ENCODE results near the gene USP6NL. TPM values are rescaled to one million over a fixed set of nuclear protein-coding genes. Genes with fewer than 3 reads are reported as not detected.

USP6NL gene
- total and polyA plus RNA-seq, 10 of the 15 experiments (the other 5 are each of a cell fraction or from before 2014, with no cell fraction given): 4.0 to 27.7 (median 18.2) TPM

DNA sequence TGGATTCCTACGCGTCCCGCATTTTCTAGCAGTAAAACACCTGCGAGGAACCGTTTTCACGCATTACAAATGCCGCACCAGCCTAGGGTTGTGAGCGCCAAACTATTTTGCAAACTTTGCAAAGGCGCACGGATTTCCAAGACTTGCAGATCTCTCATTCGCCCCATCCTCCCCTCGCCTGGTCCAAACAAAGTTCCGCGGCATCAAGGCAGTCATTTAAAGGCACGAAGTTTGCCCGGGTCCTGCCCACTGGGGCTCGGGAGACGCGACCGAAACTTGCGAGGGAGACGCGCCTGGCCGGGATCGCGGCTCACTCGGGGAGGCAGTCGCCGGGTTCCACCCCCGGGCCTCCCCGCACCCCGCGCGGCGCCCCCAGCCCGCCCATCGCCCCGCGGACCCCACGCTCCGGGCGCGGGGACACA lies 613 bp downstream of the USP6NL start:
- in situ Hi-C loops (cut with MboI) (no loop called here), intact Hi-C loops (cut with micrococcal nuclease; ENCODE audit: unreplicated experiment) (no loop called here)
- TF ChIP-seq, protein P1, sequence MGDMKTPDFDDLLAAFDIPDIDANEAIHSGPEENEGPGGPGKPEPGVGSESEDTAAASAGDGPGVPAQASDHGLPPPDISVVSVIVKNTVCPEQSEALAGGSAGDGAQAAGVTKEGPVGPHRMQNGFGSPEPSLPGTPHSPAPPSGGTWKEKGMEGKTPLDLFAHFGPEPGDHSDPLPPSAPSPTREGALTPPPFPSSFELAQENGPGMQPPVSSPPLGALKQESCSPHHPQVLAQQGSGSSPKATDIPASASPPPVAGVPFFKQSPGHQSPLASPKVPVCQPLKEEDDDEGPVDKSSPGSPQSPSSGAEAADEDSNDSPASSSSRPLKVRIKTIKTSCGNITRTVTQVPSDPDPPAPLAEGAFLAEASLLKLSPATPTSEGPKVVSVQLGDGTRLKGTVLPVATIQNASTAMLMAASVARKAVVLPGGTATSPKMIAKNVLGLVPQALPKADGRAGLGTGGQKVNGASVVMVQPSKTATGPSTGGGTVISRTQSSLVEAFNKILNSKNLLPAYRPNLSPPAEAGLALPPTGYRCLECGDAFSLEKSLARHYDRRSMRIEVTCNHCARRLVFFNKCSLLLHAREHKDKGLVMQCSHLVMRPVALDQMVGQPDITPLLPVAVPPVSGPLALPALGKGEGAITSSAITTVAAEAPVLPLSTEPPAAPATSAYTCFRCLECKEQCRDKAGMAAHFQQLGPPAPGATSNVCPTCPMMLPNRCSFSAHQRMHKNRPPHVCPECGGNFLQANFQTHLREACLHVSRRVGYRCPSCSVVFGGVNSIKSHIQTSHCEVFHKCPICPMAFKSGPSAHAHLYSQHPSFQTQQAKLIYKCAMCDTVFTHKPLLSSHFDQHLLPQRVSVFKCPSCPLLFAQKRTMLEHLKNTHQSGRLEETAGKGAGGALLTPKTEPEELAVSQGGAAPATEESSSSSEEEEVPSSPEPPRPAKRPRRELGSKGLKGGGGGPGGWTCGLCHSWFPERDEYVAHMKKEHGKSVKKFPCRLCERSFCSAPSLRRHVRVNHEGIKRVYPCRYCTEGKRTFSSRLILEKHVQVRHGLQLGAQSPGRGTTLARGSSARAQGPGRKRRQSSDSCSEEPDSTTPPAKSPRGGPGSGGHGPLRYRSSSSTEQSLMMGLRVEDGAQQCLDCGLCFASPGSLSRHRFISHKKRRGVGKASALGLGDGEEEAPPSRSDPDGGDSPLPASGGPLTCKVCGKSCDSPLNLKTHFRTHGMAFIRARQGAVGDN (IDR thresholded peaks at IDR 0.05): no peak
- TF ChIP-seq ESRRA (IDR thresholded peaks at IDR 0.05; ENCODE audit: low read length): no peak
- peak in 1 of 2 experiments; percentile 29; a peak in 1 of 4 replicates for TF ChIP-seq BHLHE40 (IDR thresholded peaks at IDR 0.05; ENCODE audit: borderline replicate concordance in 1 of 2, low read depth in 2 of 2, low read length in 1 of 2)
- TF ChIP-seq PML (IDR thresholded peaks at IDR 0.05; ENCODE audit: low read length): no peak
- 0 out of 2 replicates have a peak, but pooled peaks have one; percentile 4 for TF ChIP-seq CREM (IDR thresholded peaks at IDR 0.05; ENCODE audit: low read depth)
- TF ChIP-seq SMAD1 (IDR thresholded peaks at IDR 0.05; ENCODE audit: low read depth, partially characterized antibody): no peak
- peak; percentile 20; the same call in 1 of the 2 replicates for TF ChIP-seq POLR2A (IDR thresholded peaks at IDR 0.05; ENCODE audit: low read depth, low read length)
- no peak for TF ChIP-seq CHD2 (IDR thresholded peaks at IDR 0.05; ENCODE audit: borderline replicate concordance, low read depth, low read length)
- TF ChIP-seq MTA3 (IDR thresholded peaks at IDR 0.05; ENCODE audit: borderline replicate concordance, low read length): no peak
- FAIRE-seq (no peak), ATAC-seq (peak; percentile 4), DNase-seq (ENCODE audit: low read depth, low spot score) (no peak)
- POLR2A ChIA-PET: interaction anchor here (1.5 to 4.2 kb wide), 3 partner anchors 57 to 74 kb away, joined by 3 to 12 read pairs (median 5); no protein-coding TSS in a partner anchor
- CTCF ChIA-PET: interaction anchor here (1.5 kb wide), 1 partner anchor 16 kb away, joined by 9 read pairs; no protein-coding TSS in a partner anchor
- no peaks in the 10 kb centered on the region for H3K36me3 ChIP-seq (ENCODE audit: control insufficient read depth in 2 of 2, insufficient read depth in 2 of 2, low read length in 1 of 2)
- H3K4me2 ChIP-seq (ENCODE audit: control insufficient read depth, insufficient read depth): peak overlapping the region; percentile 97
- peaks cover 56% of the 10 kb centered on the region for H3K79me2 ChIP-seq (ENCODE audit: control insufficient read depth, insufficient read depth, low read length)
- 0% methylated on average over 27 of the region's 43 CpGs for WGBS (ENCODE audit: insufficient coverage, insufficient replicate concordance, low lambda C conversion rate, missing lambda C conversion rate)
- H4K20me1 ChIP-seq (ENCODE audit: control insufficient read depth, insufficient read depth): no peaks in the 10 kb centered on the region
- peaks cover 10% of the 10 kb centered on the region for H3K4me1 ChIP-seq (ENCODE audit: control insufficient read depth, insufficient read depth, low read length)
- peak overlapping the region; percentile 91 for H3K27ac ChIP-seq (ENCODE audit: control insufficient read depth, insufficient read depth)
- peak overlapping the region; percentile 68 for H2AFZ ChIP-seq (ENCODE audit: control insufficient read depth, low read depth, low read length)
- H3K4me3 ChIP-seq: peak overlapping the region; percentile 98
- no peaks in the 10 kb centered on the region for H3K9me3 ChIP-seq (replicated peaks; ENCODE audit: control insufficient read depth, insufficient read depth, low read length)
- SMC1A ChIA-PET (ENCODE audit: uncharacterized antibody, unreplicated experiment): interaction anchor here (2.0 to 3.3 kb wide), 6 partner anchors 21 to 114 kb away, joined by 11 to 26 read pairs (median 12); no protein-coding TSS in a partner anchor
- RAD21 ChIA-PET (ENCODE audit: unreplicated experiment): interaction anchor here (1.5 to 5.2 kb wide), 3 partner anchors 75 to 89 kb away, joined by 3 to 32 read pairs (median 8); no protein-coding TSS in a partner anchor
- no TSS peak for BruUV-seq (replicated peaks)
- H3K9ac ChIP-seq (ENCODE audit: control insufficient read depth, insufficient read depth, low read length): peak overlapping the region; percentile 92
- no peaks in the 10 kb centered on the region for H3K27me3 ChIP-seq (replicated peaks in 1 of 2; ENCODE audit: control insufficient read depth in 2 of 2, insufficient read depth in 2 of 2, low read length in 1 of 2)

All from GM12878 (cell line).